ENCODE measurements around the gene HECTD3.

GRCh38 chr1:45038240-45038639 lies 27.1 kb upstream of the HECTD3 start:
- TF ChIP-seq CTCF (IDR thresholded peaks at IDR 0.05; ENCODE audit: poor library complexity, severe bottlenecking) (no peak), MXI1 (conservative IDR thresholded peaks at IDR 0.05; ENCODE audit: poor library complexity, severe bottlenecking) (no peak), REST (IDR thresholded peaks at IDR 0.05; ENCODE audit: borderline replicate concordance) (no peak)
